Measurements from ENCODE around the gene KCNK2. TPM values are rescaled to one million over a fixed set of nuclear protein-coding genes. Genes with fewer than 3 reads are reported as not detected.

Gene KCNK2
- total RNA-seq, 1 donor = 86.9 TPM

- H3K79me2 ChIP-seq (ENCODE audit: insufficient read depth, low read length) = no peaks in the 10 kb centered on the region
- no peaks in the 10 kb centered on the region for H3K9me3 ChIP-seq (ENCODE audit: low read depth, low read length)
- TF ChIP-seq CTCF (IDR thresholded peaks at IDR 0.05; ENCODE audit: extremely low read depth, low read depth, low read length) = no peak
- H2AFZ ChIP-seq (ENCODE audit: low read length) = no peak overlapping the region
- H3K4me2 ChIP-seq (ENCODE audit: insufficient read depth, low read length) = no peak overlapping the region
- H3K4me3 ChIP-seq (ENCODE audit: insufficient read depth, low read length) = no peak overlapping the region
- no peaks in the 10 kb centered on the region for H3K36me3 ChIP-seq (ENCODE audit: insufficient read depth, low read length)
- peak; percentile 36 for DNase-seq (ENCODE audit: insufficient read length, low spot score, missing footprints)
- H3K27me3 ChIP-seq (ENCODE audit: insufficient read depth, low read length) = no peaks in the 10 kb centered on the region
- H3K27ac ChIP-seq (ENCODE audit: low read depth, low read length) = no peak overlapping the region
- no peaks in the 10 kb centered on the region for H3K4me1 ChIP-seq (ENCODE audit: insufficient read depth, low read length)
- no peaks in the 10 kb centered on the region for H4K20me1 ChIP-seq (ENCODE audit: insufficient read depth, low read length)
These were observed 144.2 kb downstream of the KCNK2 start for GRCh38 chr1:215226757-215227156.

- peak; percentile 56 for DNase-seq (ENCODE audit: insufficient read length, low spot score, missing footprints)
- TF ChIP-seq CTCF (IDR thresholded peaks at IDR 0.05; ENCODE audit: extremely low read depth, low read depth, low read length) = no peak
- Histone ChIP-seq H3K36me3 (ENCODE audit: insufficient read depth, low read length) (no peaks in the 10 kb centered on the region), H3K79me2 (ENCODE audit: insufficient read depth, low read length) (no peaks in the 10 kb centered on the region), H4K20me1 (ENCODE audit: insufficient read depth, low read length) (no peaks in the 10 kb centered on the region), H3K9me3 (ENCODE audit: low read depth, low read length) (no peaks in the 10 kb centered on the region), H3K4me2 (ENCODE audit: insufficient read depth, low read length) (no peak overlapping the region), H3K27ac (ENCODE audit: low read depth, low read length) (no peak overlapping the region), H2AFZ (ENCODE audit: low read length) (no peak overlapping the region), H3K4me3 (ENCODE audit: insufficient read depth, low read length) (no peak overlapping the region), H3K4me1 (ENCODE audit: insufficient read depth, low read length) (no peaks in the 10 kb centered on the region), H3K27me3 (ENCODE audit: insufficient read depth, low read length) (no peaks in the 10 kb centered on the region)
These were observed 145.7 kb downstream of the KCNK2 start for GRCh38 chr1:215228193-215228592.

GRCh38 chr1:215241451-215241850, 158.9 kb downstream of the KCNK2 start:
- Histone ChIP-seq H3K4me3 (ENCODE audit: insufficient read depth, low read length) (no peak overlapping the region), H3K36me3 (ENCODE audit: insufficient read depth, low read length) (peaks cover 11% of the 10 kb centered on the region), H3K27me3 (ENCODE audit: insufficient read depth, low read length) (no peaks in the 10 kb centered on the region), H3K27ac (ENCODE audit: low read depth, low read length) (no peak overlapping the region), H3K4me1 (ENCODE audit: insufficient read depth, low read length) (peaks cover 7% of the 10 kb centered on the region), H4K20me1 (ENCODE audit: insufficient read depth, low read length) (no peaks in the 10 kb centered on the region), H3K4me2 (ENCODE audit: insufficient read depth, low read length) (no peak overlapping the region), H2AFZ (ENCODE audit: low read length) (no peak overlapping the region), H3K9me3 (ENCODE audit: low read depth, low read length) (no peaks in the 10 kb centered on the region), H3K79me2 (ENCODE audit: insufficient read depth, low read length) (no peaks in the 10 kb centered on the region)
- no peak for DNase-seq (ENCODE audit: insufficient read length, low spot score, missing footprints)
- TF ChIP-seq CTCF (IDR thresholded peaks at IDR 0.05; ENCODE audit: extremely low read depth, low read depth, low read length) = no peak

- no peak for TF ChIP-seq CTCF (IDR thresholded peaks at IDR 0.05; ENCODE audit: extremely low read depth, low read depth, low read length)
- no peak overlapping the region for H3K4me3 ChIP-seq (ENCODE audit: insufficient read depth, low read length)
- H3K79me2 ChIP-seq (ENCODE audit: insufficient read depth, low read length) = no peaks in the 10 kb centered on the region
- H3K4me2 ChIP-seq (ENCODE audit: insufficient read depth, low read length) = no peak overlapping the region
- no peak for DNase-seq (ENCODE audit: insufficient read length, low spot score, missing footprints)
- no peak overlapping the region for H2AFZ ChIP-seq (ENCODE audit: low read length)
- H3K27me3 ChIP-seq (ENCODE audit: insufficient read depth, low read length) = no peaks in the 10 kb centered on the region
- no peak overlapping the region for H3K27ac ChIP-seq (ENCODE audit: low read depth, low read length)
- H3K9me3 ChIP-seq (ENCODE audit: low read depth, low read length) = no peaks in the 10 kb centered on the region
- peaks cover 7% of the 10 kb centered on the region for H3K4me1 ChIP-seq (ENCODE audit: insufficient read depth, low read length)
- H4K20me1 ChIP-seq (ENCODE audit: insufficient read depth, low read length) = no peaks in the 10 kb centered on the region
- peaks cover 4% of the 10 kb centered on the region for H3K36me3 ChIP-seq (ENCODE audit: insufficient read depth, low read length)
These were observed 161.0 kb downstream of the KCNK2 start for GRCh38 chr1:215243345-215244054.
